Right lobe of liver (tissue), 6 donors: ENCODE data around the gene EGFLAM. TPM values are rescaled to one million over a fixed set of nuclear protein-coding genes. Genes with fewer than 3 reads are reported as not detected.

Source experiments
- ATAC-seq, 4 donors: fragments of 200-7000 bp; cut with Tn5 transposase; one replicate each; pipeline ENCODE4 v1.9.1; 2020; ENCODE audit warnings: mild to moderate bottlenecking in 4 of 4, moderate library complexity in 4 of 4
- DNase-seq, 3 donors: peaks; one replicate each; pipeline ENCODE4 v3.0.0-alpha.2; 2020
- H3K27ac ChIP-seq, 3 donors: fragments of 200-600 bp; one replicate each; pipeline ENCODE4 v1.8.0; 2022
- H3K27me3 ChIP-seq, 2 donors: fragments of 200-600 bp; one replicate each; pipeline ENCODE4 v1.8.0; 2022
- H3K36me3 ChIP-seq, 4 donors: fragments of 200-600 bp; sonication (generic) in 1 of 4; one replicate each; pipeline versions ENCODE4 v1.5.1 to v1.8.0; 2017 to 2022; ENCODE audit warnings: control low read depth in 1 of 4
- H3K4me1 ChIP-seq, 4 donors: fragments of 200-600 bp; sonication (generic) in 1 of 4; one replicate each; pipeline versions ENCODE4 v1.5.1 to v1.8.0; 2017 to 2022; ENCODE audit warnings: control low read depth in 1 of 4
- H3K4me3 ChIP-seq, 3 donors: fragments of 200-600 bp; one replicate each; pipeline ENCODE4 v1.8.0; 2022
- H3K9me3 ChIP-seq, 4 donors: fragments of 200-600 bp; sonication (generic) in 1 of 4; one replicate each; pipeline versions ENCODE4 v1.5.1 to v1.8.0; 2017 to 2022; ENCODE audit warnings: control low read depth in 1 of 4
- CTCF ChIP-seq, 4 donors: fragments of 200-600 bp in 3 of 4; fragments of 450-650 bp in 1 of 4; IDR thresholded peaks; one replicate each; pipeline versions ENCODE4 v1.5.1 to v1.8.0; 2016 to 2022; ENCODE audit warnings: antibody characterized with exemption in 4 of 4, mild to moderate bottlenecking in 2 of 4
- POLR2A ChIP-seq: fragments of 450-650 bp; IDR thresholded peaks from one replicate; pipeline ENCODE4 v1.6.1; 2017; ENCODE audit warnings: antibody characterized with exemption, mild to moderate bottlenecking
- WGBS: methylation state at CpG from one replicate; pipeline ENCODE4 v1.1.6; 2018; ENCODE audit warnings: low coverage, low lambda C conversion rate; ENCODE audit not compliant: insufficient coverage; ENCODE audit errors: missing lambda C conversion rate; 5-methylcytosine and 5-hydroxymethylcytosine counted together
- intact Hi-C, 2 donors: fragments of 100-400 bp; cut with DNase I; formaldehyde crosslinking; loops; one replicate each; pipeline versions ENCODE4 v1.11.2 to v1.14.1; 2022
- long read RNA-seq: library from polyadenylated mRNA; unstranded; transcript quantifications from one replicate; pipeline ENCODE4 v2.0.0, GENCODE V29; 2019
- total RNA-seq, 6 experiments: library from RNA; depleted of rRNA in 2 of 6; stranded (reverse); fragments of >200 nt in 2 of 6; fragmentation: NEBNext Ultra II Directional in 3 of 6; extraction: Animal tissue kit (Norgen Biotek cat#: 25700) in 3 of 6; gene quantifications; one replicate each; pipeline versions ENCODE4 v1.1.0 to v1.2.4, GENCODE V29; 2016 to 2023
- donor health status: DM: no; HTN: yes; CAD: no.
- donor health status: DM: no; HTN: no; CAD: no.
- donor health status: DM: no; HTN: no; CAD: no.
- donor health status: DM: no; HTN: yes; CAD: no.
- donor health status: DM: no; HTN: yes; CAD: no.

The EGFLAM gene
- total RNA-seq, result 1 to 10 TPM in 4 of 6 experiments, under 1 TPM in 2; 0.50 to 6.2 (median 2.3) TPM
- long read RNA-seq, partial matches to known transcripts, result 0 of 1 reads
- long read RNA-seq, other reads (novel, unspliced or antisense), result 0 of 1 reads

- ATAC-seq (peak; percentile 71 to 78 (median 74)), DNase-seq (peak in 1 of 3 donors; percentile 30)
- H3K36me3 ChIP-seq, result no peaks in the 10 kb centered on the region
- no peak within 1 kb of the TSS for H3K27ac ChIP-seq
- no peaks in the 10 kb centered on the region for H3K9me3 ChIP-seq
- peaks cover 0 to 7% of the 10 kb centered on the region in 2 donors for H3K27me3 ChIP-seq
- 1% methylated on average over 17 of the region's 73 CpGs for WGBS
- peaks cover 0 to 17% (median 7%) of the 10 kb centered on the region in 4 donors for H3K4me1 ChIP-seq
- intact Hi-C loops, result no loop called here
- TF ChIP-seq POLR2A, result no peak
- peak in 2 of 4 donors; percentile 13 to 14 for TF ChIP-seq CTCF (IDR thresholded peaks at IDR 0.05)
- H3K4me3 ChIP-seq, result peak within 1 kb of the TSS; percentile 22 to 48 (median 33)
Observed at GRCh38 chr5:38258319-38259061, at the start of gene EGFLAM. Gene EGFLAM, plus strand, starts transcription at chr5:38258559. Its CDS starts 196 bp downstream, at chr5:38258755.

- Histone ChIP-seq H3K27me3 (no peaks in the 10 kb centered on the region), H3K27ac (no peak overlapping the region), H3K36me3 (no peaks in the 10 kb centered on the region), H3K9me3 (no peaks in the 10 kb centered on the region), H3K4me1 (no peaks in the 10 kb centered on the region), H3K4me3 (no peak overlapping the region)
- ATAC-seq (peak; percentile 26 to 66 (median 60)), DNase-seq (peak in 1 of 3 donors; percentile 21)
- intact Hi-C loops, result no loop called here
- peak in 3 of 4 donors; percentile 43 to 56 (median 49) for TF ChIP-seq CTCF (IDR thresholded peaks at IDR 0.05)
- no peak for TF ChIP-seq POLR2A
- WGBS, result 43% methylated on average over 1 of the region's 1 CpG
Observed at GRCh38 chr5:38208782-38209378, 49.5 kb upstream of the EGFLAM start.

DNA sequence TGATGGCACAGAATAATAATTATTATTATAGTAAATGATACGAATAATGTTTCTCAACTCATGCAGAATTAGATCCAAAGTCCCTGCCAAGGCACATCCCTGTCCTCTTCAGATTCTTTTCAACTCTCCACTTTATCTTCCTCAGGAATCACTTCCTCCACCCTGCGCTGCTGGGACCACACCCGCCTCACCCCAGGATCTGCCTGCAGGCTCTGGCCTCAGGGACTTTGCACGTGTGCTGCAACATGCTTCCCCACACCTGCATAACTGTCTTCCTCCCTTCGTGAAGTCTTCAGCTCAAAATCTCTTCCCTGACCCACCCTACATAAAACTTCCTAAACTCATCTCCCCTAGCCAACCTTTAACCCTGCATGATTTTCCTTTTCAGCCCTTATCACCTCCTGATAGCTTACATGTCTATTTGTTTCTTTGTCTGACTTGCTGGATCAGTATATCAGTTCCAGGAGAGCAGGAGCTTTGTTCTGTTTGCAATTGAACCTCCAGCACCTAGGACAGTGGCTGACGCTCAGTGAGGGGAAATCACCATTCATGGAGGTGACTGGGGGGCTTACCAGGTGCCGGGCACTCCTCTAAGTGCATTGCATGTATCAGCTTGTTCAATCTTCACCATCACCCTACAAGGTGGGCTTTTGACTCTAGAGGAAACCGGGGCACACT lies 47.5 kb upstream of the EGFLAM start:
- intact Hi-C loops, result no loop called here
- ATAC-seq (no peak), DNase-seq (no peak)
- Histone ChIP-seq H3K4me3 (no peak overlapping the region), H3K36me3 (no peaks in the 10 kb centered on the region), H3K27ac (no peak overlapping the region), H3K9me3 (no peaks in the 10 kb centered on the region), H3K4me1 (no peaks in the 10 kb centered on the region), H3K27me3 (no peaks in the 10 kb centered on the region)
- TF ChIP-seq POLR2A (no peak), CTCF (IDR thresholded peaks at IDR 0.05) (no peak)
- WGBS, result 59% methylated on average over 8 of the region's 8 CpGs

DNA sequence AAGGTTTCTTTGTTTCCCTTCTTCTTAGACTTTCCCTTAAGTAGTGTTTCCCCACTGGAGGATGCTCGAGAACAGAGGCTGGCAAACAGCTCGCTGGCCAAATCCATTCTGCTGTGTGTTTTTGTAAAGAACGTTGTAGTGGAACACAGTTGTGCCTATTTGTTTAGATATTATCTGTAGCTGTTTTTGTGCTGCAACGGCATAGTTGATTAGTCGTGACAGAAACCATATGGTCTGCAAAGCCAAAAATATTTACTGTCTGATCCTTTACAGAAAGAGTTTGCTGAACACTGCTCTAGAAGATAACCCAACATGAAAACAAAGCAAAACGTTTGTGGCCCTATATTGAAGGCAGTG lies 47.0 kb upstream of the EGFLAM start:
- 45% methylated on average over 6 of the region's 6 CpGs for WGBS
- Histone ChIP-seq H3K27me3 (no peaks in the 10 kb centered on the region), H3K36me3 (no peaks in the 10 kb centered on the region), H3K4me3 (no peak overlapping the region), H3K27ac (no peak overlapping the region), H3K9me3 (no peaks in the 10 kb centered on the region), H3K4me1 (no peaks in the 10 kb centered on the region)
- ATAC-seq (no peak), DNase-seq (no peak)
- TF ChIP-seq POLR2A (no peak), CTCF (IDR thresholded peaks at IDR 0.05) (no peak)
- intact Hi-C loops, result no loop called here
